TTC549 (cell line): ENCODE measurements around the gene CTNNA3.
"Not testable (repeated sequence)": the region's sequence is repeated elsewhere in the genome, so short reads cannot be mapped to it uniquely, and the experiment has no call there.

Experiments
- FAIRE-seq: peaks from 2 replicates; lab custom pipeline; 2012; peaks lifted over from hg19 to GRCh38; lab: Jason Lieb, UNC

Gene CTNNA3

DNA sequence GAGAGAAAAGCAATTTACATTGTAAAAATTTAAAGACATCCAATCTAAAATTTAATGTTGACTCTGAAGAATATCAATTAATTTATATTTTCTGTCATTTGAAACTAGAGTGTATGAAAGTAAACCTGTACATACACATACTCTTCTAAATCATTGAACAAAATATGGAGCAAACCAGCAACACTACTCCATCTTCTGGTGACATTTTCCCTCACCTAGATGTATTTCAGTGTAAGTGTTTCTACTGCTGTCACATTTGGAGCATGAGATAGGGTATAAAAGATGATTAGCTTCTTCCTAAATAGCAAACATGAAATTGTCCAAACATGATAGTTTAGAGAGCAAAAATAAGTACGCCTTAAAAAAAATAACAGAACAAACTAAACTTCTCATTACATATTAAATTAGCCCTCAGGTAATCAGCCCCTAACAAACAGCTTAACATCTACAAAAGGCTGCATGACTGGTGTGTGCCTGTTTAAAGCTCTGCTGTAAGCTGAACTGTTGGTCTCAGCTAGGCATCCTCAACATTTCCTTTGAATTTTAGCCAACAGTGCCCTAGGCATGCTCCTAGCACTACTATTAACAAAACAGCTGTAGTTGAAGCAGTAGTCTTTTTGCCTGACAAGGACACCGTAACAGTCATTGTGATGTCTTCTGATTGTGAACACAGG lies 189.8 kb downstream of the CTNNA3 start:
- no peak for FAIRE-seq

- no peak for FAIRE-seq
Measured at GRCh38 chr10:67492317-67493019, 203.5 kb downstream of the CTNNA3 start.

GRCh38 chr10:67487906-67488619 lies 207.9 kb downstream of the CTNNA3 start:
- no peak for FAIRE-seq

DNA sequence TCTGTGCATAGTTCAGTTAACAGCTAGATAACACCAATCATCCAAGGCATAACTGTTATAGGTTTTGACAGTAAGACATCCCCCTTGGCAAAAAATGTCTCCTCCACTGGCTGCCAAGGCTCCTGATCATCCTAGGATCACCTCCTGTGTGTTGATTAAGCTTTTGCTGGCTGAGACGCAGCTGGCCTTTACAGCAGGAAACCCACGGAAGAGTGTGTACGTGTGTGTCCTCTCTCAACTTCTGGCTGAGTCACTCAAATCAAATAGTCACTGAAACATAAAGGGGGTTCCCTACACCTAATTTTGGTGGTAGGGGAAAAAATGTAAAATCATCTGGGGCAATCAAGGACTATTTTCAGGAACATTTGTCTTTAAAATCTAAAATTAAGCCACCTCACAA lies 208.8 kb downstream of the CTNNA3 start:
- no peak for FAIRE-seq

- FAIRE-seq = no peak
Measured at GRCh38 chr10:67477868-67478267, 218.1 kb downstream of the CTNNA3 start.

DNA sequence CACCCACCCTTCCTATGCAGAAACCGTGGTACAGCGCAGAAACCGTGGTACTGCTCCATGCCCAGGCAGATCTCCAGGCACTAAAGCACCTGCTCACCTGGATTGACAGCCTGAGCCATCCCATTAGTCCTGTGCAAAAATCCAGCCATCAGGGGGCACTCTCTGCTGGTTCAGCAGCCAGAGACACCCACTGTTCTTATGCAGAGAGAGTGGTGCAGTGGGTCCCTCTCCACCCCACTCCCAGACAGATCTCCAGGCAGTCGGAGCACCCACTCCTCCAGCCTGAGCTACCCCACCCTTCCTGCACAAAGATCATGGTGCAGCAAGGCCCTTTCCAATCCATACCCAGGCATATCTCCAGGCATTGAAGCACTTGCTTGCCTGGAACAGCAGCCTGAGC lies 219.8 kb downstream of the CTNNA3 start:
- no peak for FAIRE-seq

GRCh38 chr10:67473850-67474633 lies 222.0 kb downstream of the CTNNA3 start:
- FAIRE-seq = no peak

- FAIRE-seq = no peak
Measured at GRCh38 chr10:67471022-67471421, 225.0 kb downstream of the CTNNA3 start.

DNA sequence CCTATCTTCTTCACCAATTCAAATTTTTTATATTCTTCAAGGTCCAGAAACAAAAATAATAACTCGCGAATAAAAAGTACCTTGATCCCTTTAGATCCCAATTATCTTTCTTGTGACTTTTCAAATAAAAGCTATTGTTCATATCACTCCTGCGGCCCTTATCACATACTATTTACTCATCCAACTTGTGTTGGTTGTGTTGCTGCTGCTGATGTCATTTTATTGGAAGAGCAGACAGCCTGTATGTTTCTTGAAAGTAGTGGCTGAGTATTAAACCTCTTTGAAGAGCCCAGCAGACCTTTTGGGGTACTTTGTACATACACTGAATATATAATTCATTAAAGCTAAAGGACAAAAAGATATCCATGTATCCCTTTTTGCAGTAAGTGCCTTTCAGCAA lies 231.7 kb downstream of the CTNNA3 start:
- FAIRE-seq = no peak

- no peak for FAIRE-seq
Measured at GRCh38 chr10:67452892-67453291, 243.1 kb downstream of the CTNNA3 start.

DNA sequence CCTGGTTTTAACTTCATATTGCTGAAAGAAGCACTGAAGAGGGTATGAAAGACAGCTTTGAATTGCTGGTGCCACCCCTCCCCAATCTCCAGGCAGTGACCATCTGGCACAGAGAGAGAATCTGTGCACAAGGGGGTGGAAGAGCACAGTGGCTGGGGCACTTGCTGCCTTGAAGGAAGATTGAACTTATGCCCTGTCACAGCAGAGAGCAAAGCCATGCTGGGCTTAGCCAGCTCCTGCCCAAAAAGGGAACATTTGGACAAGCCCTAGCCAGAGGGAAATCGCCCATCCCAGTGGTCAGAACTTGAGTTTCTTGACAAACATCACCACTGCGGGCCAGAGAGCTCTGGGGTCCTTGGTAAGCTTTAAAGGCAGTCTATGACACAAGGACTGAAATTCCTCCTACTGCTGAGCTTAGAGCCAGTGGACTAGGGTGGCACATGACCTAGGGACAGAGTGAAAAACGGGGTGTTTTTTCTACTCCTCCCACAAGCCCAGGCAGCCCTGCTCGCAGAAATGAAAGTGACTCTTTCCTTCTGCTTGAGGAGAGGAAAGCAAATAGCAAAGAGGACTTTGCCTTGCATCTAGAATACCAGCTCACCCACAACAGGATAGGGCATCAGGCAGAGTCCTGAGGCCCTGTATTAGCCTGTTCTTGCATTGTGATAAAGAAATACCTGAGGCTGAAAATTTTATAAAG lies 257.2 kb downstream of the CTNNA3 start:
- no peak for FAIRE-seq

GRCh38 chr10:67433276-67433675 lies 262.7 kb downstream of the CTNNA3 start:
- no peak for FAIRE-seq

DNA sequence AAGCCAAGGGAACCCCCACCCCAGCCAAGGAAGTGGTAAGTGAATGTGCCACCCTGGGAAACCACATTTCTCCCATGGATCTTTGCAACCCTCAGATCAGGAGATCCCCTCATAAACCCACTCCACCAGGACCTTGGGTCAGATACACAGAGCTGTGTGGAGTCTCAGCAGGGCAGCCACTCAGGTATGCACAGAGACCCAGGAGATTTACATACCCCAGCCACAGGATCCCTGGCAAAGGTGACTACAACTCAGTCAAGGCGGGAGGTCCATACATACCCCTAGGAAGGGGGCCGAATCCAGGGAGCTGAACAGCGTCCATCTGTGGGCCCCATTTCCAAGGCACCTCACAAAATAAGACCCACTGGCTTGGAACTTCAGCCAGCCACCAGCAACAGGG lies 293.4 kb downstream of the CTNNA3 start:
- FAIRE-seq = no peak

DNA sequence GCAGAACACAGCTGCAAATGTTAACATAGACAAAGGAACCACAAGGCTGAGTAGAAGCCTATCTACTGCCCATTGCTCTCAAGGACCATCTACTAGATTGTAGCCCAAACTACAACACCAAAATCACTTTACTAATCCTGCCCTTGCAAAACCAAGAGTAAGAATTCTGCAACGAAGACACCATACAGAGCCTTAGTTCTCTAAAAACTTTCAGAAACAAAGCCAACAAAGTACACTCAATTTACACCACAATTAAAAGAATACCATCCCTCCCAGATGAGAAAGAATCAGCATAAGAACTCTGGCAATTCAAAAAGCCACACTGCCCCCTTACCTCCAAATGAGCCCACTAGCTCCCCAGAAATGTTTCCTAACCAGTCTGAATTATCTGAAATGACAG lies 294.3 kb downstream of the CTNNA3 start:
- FAIRE-seq = no peak

DNA sequence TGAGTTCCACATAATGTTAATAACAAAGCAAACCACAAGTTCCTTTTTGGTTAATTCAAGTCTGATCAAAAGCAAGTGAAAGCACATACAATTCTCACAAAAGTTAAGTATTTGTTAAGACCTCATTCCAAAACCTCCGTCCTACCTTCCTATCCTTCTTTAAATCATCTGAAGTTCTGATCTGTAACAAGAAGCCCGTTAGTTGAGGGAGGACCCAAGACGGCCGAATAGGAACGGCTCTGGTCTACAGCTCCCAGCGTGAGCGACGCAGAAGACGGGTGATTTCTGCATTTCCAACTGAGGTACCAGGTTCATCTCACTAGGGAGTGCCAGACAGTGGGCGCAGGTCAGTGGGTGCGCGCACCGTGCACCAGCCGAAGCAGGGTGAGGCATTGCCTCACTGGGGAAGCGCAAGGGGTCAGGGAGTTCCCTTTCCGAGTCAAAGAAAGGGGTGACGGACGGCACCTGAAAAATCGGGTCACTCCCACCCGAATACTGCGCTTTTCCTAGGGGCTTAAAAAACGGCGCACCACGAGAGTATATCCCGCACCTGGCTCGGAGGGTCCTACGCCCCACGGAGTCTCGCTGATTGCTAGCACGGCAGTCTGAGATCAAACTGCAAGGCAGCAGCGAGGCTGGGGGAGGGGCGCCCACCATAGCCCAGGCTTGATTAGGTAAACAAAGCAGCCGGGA lies 309.0 kb downstream of the CTNNA3 start:
- FAIRE-seq = not testable (repeated sequence)

GRCh38 chr10:67386260-67386659 lies 309.7 kb downstream of the CTNNA3 start:
- no peak for FAIRE-seq

DNA sequence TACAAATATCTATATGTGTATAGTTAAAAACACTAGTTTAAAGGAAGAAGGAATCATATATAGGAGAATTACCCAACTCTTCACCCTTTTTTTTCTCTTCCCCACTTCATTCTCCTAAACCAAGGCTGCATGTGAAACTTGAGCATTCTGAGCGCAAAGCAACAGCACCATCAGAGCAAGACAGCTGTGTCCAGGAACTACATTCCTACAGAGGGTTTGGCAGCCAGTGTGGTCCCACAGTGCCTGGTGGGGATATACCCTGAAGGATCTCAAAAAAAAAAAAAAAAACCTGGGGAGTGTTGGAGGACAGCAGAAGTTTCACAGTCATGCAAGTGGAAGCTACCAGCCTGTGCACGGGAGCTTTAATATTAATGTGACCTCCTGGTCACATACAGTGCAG lies 310.4 kb downstream of the CTNNA3 start:
- FAIRE-seq = no peak

GRCh38 chr10:67385089-67385488 lies 310.9 kb downstream of the CTNNA3 start:
- FAIRE-seq = no peak

DNA sequence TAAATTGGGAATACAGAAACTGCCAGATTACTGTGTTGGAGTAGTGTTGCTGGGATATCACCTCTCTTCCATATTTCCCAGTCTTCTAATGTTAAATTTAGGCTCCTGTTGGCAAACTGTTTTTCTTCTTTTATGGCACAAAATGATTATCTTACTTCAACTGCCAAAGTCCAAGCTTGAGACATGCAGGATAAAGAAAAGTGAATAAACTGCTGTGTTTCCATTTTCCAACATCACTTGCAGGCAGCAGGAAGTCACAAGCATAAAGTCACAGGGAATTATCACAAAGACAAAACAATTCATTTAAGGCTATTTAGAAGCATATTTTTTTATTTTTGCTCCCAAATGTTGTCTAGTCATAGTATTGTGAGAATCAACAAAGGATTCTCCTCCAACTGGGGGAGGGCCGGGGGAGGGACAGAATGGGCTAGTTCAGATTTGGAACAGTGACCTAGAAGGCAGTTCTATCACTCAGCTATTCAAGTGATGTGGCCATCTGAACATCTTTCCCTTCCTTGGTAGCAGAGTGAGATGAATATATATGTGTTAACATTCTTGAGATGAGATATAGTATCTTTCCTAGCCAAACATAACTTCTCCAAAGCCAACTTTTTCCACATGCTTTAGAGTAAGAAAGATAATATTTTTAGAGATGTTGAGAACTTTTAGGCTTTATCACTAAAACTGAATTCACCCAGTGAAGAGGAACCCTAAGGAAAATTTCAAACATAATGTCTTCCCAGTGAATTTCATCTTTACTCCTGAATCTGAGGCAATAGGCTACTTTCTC lies 364.7 kb downstream of the CTNNA3 start:
- no peak for FAIRE-seq
